Neural cell (in vitro differentiated cells): ENCODE measurements around the gene HEYL.

Experiments
- CTCF ChIP-seq: fragments of 450-650 bp; IDR thresholded peaks from 2 replicates; pipeline ENCODE4 v1.5.1; 2014; ENCODE audit warnings: antibody characterized with exemption, mild to moderate bottlenecking, moderate library complexity; ENCODE audit not compliant: poor library complexity, severe bottlenecking
- RAD21 ChIP-seq: fragments of 450-650 bp; conservative IDR thresholded peaks from 2 replicates; pipeline ENCODE4 v1.6.1; 2014; ENCODE audit warnings: antibody characterized with exemption, mild to moderate bottlenecking, moderate library complexity
- REST ChIP-seq: IDR thresholded peaks from 2 replicates; pipeline ENCODE4 v1.6.1; 2012; ENCODE audit warnings: borderline replicate concordance

- TF ChIP-seq REST: no peak
- no peak for TF ChIP-seq CTCF
- TF ChIP-seq RAD21: no peak
Observed at GRCh38 chr1:39625009-39625408, 14.4 kb downstream of the HEYL start.
